Measurements from ENCODE around the gene INTS7.
"Not testable (repeated sequence)": the region's sequence is repeated elsewhere in the genome, so short reads cannot be mapped to it uniquely, and the experiment has no call there.

INTS7 gene

DNA sequence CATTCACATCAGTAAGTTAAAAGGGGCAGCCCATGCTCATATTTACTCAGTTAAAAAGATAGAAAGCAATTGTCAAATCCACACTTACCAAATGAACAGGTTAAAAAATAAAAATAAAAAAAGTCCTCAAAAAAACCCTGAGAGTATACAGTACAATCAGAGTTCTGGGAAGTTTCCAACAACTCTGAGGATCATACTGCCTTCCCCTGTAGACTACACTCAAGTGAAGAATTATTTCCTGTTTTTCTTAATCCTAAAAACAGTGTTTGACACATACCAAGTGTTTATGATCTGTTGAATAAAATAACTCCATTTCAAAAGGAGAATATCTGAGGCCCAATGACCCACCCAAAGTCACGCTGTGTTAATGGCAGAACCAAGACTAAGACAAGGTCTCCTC, 61.8 kb downstream of the INTS7 start:
- DNase-seq = no peak

DNA sequence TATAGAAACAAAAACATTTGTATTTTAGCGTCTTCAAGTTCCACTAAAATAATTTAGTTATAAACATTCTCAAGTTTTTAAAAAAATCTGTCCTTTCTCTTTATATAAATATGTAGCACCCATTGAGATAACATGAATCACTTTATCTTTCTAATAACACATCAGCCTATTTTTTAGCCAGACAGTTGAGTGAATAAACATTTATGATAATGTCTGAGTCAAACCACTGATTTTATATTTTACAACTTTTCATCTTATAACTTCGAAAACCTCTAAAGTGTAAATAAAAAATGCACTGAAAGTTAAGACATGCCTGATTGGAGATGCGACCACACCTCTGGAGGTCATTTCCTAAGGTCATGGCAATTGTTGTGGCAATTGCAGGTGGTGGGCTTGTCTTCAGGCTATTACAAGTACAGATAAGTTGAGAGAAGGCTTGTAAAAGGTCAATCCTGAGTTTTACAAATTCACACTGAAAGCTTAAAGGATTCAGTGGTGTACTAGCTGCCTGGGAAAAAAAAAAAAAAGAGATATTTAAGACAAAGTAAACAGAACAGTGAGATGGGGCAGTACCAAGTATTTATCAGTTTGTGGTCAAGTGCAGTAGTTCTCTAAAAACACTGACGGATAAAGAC, 67.0 kb downstream of the INTS7 start:
- DNase-seq = no peak

DNA sequence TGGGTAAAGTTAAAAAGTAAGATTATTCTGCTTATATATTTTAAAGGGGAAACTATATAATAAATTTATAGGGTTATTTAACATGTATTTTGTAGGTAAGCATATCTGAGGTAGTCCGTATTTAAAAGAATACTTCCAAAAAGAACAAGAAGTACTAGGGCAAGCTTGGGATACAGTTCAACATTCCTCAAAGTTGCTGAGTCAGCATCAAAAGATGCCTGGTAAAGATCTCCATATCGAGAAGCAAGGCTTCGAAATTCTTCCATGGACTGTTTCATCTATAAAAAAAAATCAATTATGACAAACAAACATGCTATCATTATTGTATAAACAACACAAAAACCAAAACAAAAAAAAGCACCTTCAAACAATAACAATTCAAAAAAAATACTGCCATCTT, 67.7 kb downstream of the INTS7 start:
- DNase-seq = no peak

DNA sequence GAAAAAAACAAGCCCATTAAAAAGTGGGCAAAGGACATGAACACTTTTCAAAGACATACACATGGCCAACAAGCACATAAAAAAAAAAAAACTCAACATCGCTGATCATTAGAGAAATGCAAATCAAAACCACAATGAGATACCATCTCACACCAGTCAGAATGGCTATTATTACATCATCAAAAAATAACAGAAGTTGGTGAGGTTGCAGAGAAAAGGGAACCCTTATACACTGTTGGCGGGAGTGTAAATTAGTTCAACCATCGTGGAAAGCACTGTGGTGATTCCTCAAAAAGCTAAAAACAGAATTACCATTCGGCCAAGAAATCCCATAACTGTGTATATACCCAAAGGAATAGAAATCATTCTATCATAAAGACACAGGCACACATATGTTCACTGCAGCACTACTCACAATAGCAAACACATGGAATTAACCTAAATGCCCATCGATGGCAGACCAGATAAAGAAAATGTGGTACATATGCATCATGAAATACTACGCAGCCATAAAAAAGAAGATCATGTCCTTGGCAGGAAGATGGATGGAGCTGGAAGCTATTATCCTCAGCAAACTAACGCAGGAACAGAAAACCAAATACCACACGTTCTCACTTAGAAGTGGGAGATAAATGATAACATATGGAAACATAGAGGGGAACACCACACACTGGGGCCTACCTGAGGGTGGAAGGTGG, 70.1 kb downstream of the INTS7 start:
- no peak for DNase-seq

DNA sequence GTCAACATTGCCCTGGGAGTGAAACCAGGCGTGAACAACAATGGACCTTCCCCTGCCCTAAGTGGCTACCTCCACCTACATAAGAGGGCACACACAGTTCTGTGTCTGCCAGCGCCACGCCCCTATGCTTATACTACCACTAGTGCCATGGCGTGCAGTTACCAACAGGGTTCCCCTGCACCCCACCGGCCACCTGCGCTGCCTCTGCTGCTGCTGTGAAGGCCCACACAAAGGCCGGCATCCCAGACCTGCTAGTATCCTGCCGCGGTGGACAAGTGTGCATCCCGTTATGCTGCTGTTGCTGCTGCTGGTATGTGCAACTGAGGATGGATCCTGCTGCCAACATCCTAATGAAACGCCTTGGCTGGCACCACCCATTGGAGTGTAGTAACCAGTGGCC, 75.7 kb downstream of the INTS7 start:
- no peak for DNase-seq

DNA sequence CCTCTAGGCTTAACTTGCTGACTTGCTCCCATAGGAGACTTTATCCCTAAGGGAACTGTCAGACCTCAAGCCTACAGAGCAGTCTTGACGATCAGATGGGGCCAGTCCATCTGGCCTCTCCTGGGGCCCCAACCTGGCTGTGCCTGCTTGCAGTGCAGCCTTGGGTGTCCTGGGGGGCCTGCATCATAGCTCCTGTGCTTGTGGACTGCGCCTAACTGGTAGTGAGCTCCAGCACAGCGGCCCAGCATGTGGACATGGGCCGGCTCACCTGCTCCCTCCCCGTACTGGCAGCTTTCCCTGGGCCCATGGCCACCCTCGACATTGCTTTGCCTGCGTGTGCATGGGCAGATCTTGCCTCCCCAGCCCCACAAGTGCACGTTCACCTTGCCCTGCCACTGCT, 76.1 kb downstream of the INTS7 start:
- DNase-seq = no peak

DNA sequence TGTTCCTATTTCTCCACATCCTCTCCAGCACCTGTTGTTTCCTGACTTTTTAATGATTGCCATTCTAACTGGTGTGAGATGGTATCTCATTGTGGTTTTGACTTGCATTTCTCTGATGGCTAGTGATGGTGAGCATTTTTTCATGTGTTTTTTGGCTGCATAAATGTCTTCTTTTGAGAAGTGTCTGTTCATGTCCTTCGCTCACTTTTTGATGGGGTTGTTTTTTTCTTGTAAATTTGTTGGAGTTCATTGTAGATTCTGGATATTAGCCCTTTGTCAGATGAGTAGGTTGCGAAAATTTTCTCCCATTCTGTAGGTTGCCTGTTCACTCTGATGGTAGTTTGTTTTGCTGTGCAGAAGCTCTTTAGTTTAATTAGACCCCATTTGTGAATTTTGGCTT, 81.3 kb downstream of the INTS7 start:
- DNase-seq = not testable (repeated sequence)

DNA sequence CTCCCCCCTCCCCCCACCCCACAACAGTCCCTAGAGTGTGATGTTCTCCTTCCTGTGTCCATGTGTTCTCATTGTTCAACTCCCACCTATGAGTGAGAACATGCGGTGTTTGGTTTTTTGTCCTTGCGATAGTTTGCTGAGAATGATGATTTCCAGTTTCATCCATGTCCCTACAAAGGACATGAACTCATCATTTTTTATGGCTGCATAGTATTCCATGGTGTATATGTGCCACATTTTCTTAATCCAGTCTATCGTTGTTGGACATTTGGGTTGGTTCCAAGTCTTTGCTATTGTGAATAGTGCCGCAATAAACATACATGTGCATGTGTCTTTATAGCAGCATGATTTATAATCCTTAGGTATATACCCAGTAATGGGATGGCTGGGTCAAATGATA, 81.8 kb downstream of the INTS7 start:
- not testable (repeated sequence) for DNase-seq

DNA sequence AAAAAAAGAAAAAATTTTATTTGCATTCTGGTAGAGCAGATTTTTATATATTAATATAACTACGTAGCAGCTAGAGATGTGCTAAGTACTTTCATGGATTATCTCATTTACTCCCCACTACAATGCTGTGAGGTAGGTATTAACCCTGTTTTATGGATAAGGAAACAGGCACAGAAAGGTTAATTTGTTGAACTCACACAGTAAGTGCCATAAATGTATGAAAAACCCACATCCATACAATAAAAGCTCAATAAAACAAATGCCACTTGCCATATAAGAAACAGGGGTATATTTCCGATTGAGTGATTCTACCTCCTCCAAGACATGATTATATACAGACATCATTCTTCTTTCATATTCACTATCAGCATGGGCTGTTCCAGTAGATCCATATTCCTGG, 83.1 kb downstream of the INTS7 start:
- no peak for DNase-seq

DNA sequence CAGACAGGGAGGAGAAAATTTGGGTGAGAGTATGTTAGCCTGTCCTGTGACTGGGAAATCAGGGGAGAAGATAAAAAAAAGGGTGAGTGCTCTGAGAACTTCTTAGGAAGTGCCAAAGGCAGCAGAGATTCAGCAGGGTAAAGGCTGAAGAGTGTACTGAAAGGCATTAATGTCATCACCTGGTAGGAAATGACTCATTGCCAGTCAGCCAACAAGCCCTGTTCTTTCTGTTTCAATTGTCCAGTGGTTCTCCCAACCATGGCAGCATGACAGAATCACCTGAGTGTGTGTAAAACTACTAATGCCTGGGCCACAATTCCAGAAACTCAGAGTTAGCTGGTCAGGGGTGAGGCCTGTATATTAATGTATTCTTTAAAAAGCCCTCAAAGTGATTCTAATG, 83.5 kb downstream of the INTS7 start:
- DNase-seq = no peak

DNA sequence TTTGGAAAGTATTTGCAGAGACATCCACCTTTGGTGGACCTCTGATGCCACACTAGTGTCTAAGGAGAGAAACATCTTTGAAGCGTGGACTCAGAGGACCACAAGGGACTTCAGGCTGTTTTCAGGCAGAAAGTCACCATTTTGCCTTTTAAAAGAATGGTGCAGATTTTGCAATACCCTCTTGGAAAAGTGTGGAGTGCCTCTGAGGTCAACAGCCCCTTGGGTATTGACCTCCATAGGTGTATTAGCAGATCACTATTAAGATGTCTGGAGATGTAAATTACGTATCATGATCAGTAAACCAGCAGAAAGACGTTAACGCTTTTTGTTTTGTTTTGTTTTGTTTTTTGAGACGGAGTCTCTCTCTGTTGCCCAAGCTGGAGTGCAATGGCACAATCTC, 87.0 kb downstream of the INTS7 start:
- DNase-seq = no peak

DNA sequence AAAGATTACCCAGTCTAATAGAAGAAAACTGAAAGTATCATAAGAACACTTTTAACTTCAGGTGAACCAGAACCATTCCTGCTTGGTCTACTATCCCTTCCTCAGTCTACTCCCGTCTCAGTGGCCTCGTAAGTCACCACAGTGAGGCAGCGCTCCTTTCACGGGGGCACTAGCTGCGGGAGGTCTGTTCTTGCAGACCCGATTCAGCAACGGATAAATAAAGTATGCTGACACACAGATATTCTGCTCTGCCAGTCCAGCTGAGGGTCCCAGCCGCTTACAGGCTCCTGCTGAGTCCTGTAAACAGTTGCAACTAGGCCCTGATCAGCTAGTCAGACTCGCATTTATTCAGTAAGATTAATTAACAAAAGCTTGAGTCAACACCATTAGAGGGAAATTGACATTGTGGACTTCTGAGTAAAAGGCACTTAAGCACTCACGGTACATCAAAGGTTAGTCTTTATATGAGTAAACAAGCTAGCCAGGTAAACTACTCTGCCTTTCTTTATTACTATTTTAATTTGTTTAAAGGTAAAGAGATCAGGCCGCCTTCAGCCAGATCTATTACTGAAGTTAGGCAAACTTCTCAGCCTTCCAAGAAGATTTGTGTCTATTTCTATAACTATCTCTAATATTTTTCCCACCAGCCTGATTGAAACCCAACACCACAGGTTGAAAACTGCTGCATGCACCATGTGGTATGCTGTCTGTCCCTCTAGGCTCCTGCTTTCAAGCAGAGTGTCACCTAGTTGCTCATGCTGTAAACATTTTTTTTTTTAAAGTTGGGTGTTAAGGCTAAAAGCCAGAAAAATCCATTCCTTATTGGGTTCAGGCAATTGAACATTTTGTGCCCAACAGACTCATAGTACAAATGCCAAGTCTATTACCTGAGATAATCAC, 87.7 kb downstream of the INTS7 start:
- DNase-seq = peak; percentile 86

DNA sequence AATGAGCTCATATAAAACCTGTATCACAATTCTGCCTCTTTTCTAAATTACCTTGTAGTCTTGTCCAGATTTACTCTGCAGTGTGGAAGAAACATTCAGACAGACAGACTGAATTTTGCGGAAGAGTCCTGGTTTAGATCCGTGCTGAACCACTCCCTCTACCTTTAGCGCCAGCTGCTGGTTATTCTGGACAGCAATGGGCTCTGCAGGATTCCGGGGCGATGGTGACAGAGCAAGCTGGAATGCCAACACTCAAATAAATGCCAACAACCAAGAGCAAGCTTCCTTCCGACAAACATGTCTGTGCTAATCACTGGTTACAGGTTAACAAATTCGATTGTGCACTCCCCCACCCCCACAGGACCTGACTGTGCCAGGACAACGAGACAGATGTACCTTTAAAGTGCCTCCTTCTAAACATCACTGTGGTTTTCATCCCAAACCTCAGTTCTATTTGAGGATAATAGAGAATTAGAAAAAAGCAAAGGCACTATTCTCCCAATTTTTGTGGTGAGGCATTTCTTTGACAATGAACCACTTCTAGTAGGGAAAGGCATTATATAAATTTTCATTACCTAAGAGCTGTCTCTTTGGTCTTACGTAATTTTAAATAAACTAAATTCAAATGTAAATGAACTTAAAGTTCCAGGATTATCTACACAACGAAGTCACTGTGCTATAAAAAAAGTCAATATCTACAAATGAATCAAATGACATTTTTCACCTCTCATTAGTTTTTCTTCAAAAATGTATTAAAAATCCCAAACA, 90.4 kb downstream of the INTS7 start:
- DNase-seq = no peak

DNA sequence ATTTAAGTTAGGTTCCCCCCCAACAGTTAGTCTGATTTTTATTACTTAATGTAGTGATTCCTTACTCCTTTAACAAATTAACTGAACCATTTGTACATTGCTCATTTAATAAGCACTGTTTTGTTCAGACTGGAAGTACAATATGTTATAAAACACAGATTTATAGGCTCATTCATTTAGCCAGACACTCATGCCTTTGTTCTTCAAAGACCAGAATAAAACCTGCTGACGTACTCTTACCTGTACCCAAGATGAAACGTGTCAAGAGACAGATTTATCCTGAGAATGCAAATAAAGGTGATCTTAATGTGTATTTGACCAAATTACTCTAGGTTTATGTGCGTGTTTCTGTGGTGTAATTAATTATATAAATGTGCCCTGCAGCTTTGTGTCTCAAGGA, 92.8 kb downstream of the INTS7 start:
- DNase-seq = no peak

DNA sequence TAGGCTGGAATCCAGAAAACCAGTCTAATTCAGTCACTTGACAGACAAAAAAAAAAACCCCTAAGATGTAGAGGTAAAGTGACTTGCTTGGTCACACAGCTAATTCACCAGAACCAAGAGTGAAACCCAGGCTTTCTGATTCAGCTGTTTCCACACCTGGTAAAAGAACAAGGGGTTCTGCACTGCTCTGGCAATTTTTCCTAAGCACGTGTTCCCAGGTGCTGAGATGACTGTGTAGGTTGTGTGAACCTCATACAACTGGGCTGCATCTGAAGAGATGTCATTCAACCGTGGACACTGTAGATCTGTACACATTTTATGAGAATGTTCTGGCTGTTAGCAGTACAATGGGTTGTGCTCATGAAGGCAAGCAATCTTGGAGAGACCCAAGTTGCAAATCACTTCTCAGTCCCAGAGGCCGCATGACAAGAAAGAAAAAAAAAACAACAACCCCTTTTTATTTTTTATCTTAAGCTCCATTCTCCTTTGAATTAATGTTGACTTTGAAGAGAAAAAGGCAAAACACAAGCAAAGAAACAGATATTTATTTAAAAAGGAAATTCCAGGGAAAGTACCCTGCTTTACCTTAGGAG, 95.4 kb downstream of the INTS7 start:
- no peak for DNase-seq

DNA sequence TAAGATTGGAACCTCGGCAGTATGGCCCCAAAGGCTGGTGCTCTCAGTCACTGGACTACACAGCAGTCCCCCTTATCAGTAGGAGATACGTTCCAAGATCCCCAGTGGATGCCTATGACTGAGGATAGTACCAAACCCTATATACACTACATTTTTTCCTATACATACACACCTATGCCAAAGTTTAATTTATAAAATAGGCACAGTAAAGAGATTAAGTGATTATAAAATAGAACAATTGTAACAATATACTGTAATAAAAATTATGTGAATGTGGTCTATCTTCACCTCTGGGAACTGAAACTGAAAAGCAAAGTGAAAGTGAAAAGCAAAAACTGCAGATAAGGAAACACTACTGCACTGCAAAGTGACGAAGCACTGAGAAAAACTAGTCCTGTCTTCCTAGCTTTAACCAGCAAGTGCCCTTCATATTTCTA, 96.8 kb downstream of the INTS7 start:
- DNase-seq = no peak

DNA sequence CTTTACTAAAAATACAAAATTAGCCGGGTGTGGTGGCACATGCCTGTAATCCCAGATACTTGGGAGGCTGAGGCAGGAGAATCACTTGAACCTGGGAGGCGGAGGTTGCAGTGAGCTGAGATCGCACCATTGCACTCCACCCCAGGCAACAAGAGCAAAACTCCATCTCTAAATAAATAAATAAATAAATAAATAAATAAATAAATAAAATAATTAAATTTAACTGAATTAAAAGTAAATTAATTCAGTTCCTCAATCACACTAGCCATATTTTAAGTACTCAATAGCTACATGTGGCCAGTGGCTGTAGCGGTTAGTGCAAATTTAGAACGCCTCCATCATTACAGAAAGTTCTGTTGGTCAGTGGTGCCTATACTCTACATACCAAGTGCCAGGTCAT, 97.9 kb downstream of the INTS7 start:
- not testable (repeated sequence) for DNase-seq

DNA sequence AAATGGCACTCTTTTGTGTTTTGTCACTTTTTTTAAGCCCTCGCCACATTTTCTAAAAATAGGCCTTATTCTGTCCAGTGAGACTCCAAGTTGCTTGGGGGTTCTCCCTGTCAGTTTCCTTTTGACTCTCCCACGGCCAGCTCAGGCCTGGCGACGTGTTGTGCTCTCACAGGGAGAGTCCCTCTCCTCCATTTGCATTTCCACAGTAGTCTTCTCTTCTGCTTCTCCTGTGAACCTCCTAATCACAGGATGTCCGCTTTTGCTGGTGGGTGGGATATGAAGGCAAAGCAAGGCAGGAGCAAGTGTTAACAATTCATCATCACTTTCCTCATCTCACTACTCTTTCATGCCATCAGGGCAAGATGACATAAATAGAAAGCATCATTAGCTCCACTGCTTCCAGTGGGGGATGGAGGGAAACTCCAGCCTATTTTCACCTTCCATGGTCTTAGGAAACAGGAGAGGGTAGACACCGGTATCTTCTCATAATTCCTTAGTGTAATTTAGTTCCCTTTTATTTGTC, 99.8 kb downstream of the INTS7 start:
- no peak for DNase-seq

DNA sequence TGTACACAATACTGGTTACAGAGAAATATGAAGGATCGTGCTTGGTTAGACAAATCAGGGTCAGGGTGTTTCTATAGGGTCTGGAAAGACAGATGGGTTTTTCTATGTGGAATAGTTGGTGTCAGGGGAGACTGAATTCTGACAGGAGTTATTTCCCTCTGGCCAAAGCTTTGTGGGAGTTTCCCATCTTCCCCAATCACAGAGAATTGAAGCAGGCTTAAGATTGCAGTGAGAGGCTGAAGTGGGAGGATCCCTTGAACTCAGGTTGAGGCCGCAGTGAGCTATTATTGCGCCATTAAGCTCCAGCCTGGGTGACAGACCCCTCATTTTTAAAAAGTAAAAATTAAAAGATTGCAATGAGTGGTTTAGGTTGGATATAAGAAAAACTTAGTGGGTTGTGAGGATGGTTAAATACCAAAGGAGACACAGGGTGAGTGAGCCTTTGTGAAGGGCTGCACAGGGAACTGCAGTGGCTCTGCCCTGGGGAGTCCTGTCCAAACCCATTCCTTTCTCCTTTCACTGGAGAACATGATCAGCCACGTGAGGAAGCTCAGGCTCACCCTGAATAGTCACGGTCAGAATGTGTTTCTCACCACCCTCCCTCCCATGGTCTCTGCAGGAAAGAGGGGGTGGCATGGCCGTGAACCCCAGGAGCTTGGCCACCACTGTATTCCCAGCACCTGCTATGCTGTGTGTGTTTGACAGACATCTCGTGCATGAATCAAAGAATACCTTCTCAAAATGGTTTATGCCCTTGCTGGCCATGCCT, 101.2 kb downstream of the INTS7 start:
- no peak for DNase-seq

DNA sequence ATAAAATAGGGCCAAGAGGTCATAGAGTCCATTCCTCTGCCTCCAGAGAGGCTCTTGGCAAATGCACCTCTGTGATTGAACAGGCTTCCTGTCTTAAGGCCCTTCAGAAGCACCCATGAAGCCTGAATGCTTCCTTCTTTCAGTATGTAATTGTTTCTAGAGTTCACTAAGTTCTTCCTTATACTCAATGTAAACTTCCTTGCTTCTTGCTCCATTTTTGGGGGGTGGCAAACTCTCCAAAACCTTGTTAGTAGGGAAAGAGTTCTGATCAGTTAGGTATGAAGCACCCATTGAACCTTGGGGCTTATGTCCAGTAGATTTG, 102.5 kb downstream of the INTS7 start:
- no peak for DNase-seq

DNA sequence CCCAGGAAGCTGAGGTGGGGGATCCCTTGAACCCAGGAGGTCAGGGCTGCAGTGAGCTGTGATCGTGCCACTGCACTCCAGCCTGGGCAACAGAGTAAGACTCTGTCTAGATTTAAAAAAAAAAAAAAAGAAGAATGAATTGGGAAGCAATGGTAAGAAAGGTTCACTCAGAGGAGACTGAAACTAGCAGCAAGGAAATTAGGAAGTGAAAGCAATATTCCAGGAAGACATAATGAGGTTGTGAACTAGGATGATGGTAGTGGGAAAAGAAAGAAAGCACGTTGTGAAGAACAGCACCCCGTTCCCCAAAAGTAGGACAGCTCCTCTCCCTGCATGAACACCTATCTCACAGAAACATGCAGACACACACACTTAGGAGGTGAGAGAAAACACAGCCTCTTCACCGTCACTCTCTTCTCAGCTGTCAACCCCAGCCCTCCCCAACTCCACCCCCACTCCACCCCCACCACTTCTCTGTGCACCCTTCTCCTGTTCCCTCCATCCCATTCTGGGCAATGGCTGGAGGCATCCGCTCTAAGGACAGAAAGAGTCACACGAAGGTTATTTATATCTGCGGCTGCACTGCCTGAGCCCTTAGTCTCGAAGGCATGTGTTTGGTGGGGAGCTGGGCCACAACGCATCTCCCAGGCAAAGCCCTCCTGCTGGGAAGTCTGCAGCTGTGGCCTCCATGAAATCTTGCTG, 103.0 kb downstream of the INTS7 start:
- DNase-seq = no peak
